ENCODE data around the gene ZCCHC7. TPM values are rescaled to one million over a fixed set of nuclear protein-coding genes. Genes with fewer than 3 reads are reported as not detected.

Gene ZCCHC7
- total and polyA plus RNA-seq, 10 of the 15 experiments (the other 5 are each of a cell fraction or from before 2014, with no cell fraction given) = 42.9 to 178 (median 53.3) TPM

DNA sequence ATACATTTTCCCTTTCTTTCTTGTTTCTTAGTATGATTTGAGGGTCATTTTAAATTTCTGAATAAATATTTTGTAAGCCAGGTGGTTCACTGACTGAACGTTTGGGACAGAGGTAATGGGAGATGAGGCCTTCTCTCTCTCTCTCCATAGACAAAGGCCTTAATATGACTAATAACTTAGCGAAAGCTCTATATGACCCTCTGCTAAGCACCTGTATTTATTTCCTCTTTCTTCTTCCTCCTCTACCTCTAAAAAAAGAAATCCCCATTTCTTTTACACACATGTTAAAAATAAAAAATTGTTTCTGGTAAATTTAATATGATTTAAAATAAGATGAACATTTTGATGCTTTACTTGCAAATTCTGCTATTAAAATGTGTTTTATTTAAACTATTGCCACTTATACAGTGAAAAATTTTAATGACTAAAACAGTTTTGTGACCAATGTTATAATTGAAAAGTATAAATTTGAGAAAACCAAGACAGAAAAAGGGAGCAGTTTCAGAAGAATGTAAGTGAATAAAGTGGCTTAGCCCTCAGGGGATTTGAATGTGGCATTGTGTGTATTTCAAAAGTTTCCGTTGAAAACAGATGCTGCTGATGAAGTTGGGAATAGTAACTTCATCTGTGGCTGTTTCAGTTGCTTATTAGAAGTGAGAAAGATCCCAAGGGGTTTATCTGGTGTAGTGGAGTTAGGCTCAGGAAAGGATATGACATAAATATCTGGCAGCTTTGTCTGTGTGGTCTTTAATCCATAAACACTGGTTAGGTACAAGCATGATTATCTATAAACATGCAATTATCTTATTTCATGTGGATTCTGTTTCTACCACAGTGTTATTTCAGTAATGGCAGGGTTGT, 173.5 kb downstream of the ZCCHC7 start (continued):
- TF ChIP-seq, protein P1, sequence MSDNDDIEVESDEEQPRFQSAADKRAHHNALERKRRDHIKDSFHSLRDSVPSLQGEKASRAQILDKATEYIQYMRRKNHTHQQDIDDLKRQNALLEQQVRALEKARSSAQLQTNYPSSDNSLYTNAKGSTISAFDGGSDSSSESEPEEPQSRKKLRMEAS (IDR thresholded peaks at IDR 0.05; ENCODE audit: low read depth, low read length) = no peak
- TF ChIP-seq IKZF2 (IDR thresholded peaks at IDR 0.05) (peak; percentile 99), ZSCAN29 (IDR thresholded peaks at IDR 0.05) (no peak), SMAD1 (IDR thresholded peaks at IDR 0.05; ENCODE audit: low read depth, partially characterized antibody) (peak; percentile 86), NFYB (IDR thresholded peaks at IDR 0.05; ENCODE audit: insufficient read depth, low read depth, low read length) (no peak), ZNF24 (IDR thresholded peaks at IDR 0.05) (peak; percentile 44; the same call in 1 of the 2 replicates), FOS (IDR thresholded peaks at IDR 0.05; ENCODE audit: borderline replicate concordance, extremely low read depth, insufficient read length) (no peak), GATAD2B (conservative IDR thresholded peaks at IDR 0.05; ENCODE audit: low read depth) (peak; percentile 75), RUNX3 (IDR thresholded peaks at IDR 0.05; ENCODE audit: low read length) (peak; percentile 89), LARP7 (IDR thresholded peaks at IDR 0.05) (no peak), MYB (IDR thresholded peaks at IDR 0.05; ENCODE audit: borderline replicate concordance, low read depth, low read length) (peak; percentile 78), GABPA (IDR thresholded peaks at IDR 0.05; ENCODE audit: low read depth) (0 out of 2 replicates have a peak, but pooled peaks have one; percentile 13), PAX8 (IDR thresholded peaks at IDR 0.05) (peak; percentile 35; the same call in 1 of the 2 replicates), ESRRA (IDR thresholded peaks at IDR 0.05; ENCODE audit: low read length) (no peak), NR2C1 (IDR thresholded peaks at IDR 0.05) (no peak), FOXM1 (IDR thresholded peaks at IDR 0.05; ENCODE audit: low read depth, low read length) (peak; percentile 94; the same call in 1 of the 2 replicates), RAD51 (IDR thresholded peaks at IDR 0.05) (peak; percentile 22; the same call in 1 of the 2 replicates), PAX5 (IDR thresholded peaks at IDR 0.05; ENCODE audit: borderline replicate concordance, low read depth, low read length) (no peak), MEF2A (IDR thresholded peaks at IDR 0.05; ENCODE audit: insufficient read depth, low read depth, low read length) (peak; percentile 43; the same call in 1 of the 2 replicates), CBFB (IDR thresholded peaks at IDR 0.05; ENCODE audit: low read depth) (0 out of 2 replicates have a peak, but pooled peaks have one; percentile 37), YBX1 (IDR thresholded peaks at IDR 0.05) (0 out of 2 replicates have a peak, but pooled peaks have one; percentile 60), ETV6 (conservative IDR thresholded peaks at IDR 0.05 in 1 of 2, IDR thresholded peaks at IDR 0.05 in 1 of 2; ENCODE audit: borderline replicate concordance in 1 of 2, low read depth in 1 of 2) (peak in 1 of 2 experiments; percentile 76; a peak in 2 of 4 replicates), RFX5 (IDR thresholded peaks at IDR 0.05; ENCODE audit: low read depth, low read length) (no peak), ZNF217 (IDR thresholded peaks at IDR 0.05) (peak; percentile 36; the same call in 1 of the 2 replicates), NR2F1 (conservative IDR thresholded peaks at IDR 0.05) (peak; percentile 54; the same call in 1 of the 2 replicates), MXI1 (IDR thresholded peaks at IDR 0.05; ENCODE audit: low read depth, low read length) (peak; percentile 17; the same call in 1 of the 2 replicates)
- TF ChIP-seq, protein P2, sequence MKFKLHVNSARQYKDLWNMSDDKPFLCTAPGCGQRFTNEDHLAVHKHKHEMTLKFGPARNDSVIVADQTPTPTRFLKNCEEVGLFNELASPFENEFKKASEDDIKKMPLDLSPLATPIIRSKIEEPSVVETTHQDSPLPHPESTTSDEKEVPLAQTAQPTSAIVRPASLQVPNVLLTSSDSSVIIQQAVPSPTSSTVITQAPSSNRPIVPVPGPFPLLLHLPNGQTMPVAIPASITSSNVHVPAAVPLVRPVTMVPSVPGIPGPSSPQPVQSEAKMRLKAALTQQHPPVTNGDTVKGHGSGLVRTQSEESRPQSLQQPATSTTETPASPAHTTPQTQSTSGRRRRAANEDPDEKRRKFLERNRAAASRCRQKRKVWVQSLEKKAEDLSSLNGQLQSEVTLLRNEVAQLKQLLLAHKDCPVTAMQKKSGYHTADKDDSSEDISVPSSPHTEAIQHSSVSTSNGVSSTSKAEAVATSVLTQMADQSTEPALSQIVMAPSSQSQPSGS (IDR thresholded peaks at IDR 0.05; ENCODE audit: low read length) = peak; percentile 83
- TF ChIP-seq, protein P3, sequence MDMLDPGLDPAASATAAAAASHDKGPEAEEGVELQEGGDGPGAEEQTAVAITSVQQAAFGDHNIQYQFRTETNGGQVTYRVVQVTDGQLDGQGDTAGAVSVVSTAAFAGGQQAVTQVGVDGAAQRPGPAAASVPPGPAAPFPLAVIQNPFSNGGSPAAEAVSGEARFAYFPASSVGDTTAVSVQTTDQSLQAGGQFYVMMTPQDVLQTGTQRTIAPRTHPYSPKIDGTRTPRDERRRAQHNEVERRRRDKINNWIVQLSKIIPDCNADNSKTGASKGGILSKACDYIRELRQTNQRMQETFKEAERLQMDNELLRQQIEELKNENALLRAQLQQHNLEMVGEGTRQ (IDR thresholded peaks at IDR 0.05; ENCODE audit: borderline replicate concordance, low read depth, low read length) = no peak

Data from GM12878 (cell line).